Measurements from ENCODE around the gene C2orf92. TPM values are rescaled to one million over a fixed set of nuclear protein-coding genes. Genes with fewer than 3 reads are reported as not detected.
"Not testable (repeated sequence)": the region's sequence is repeated elsewhere in the genome, so short reads cannot be mapped to it uniquely, and the experiment has no call there.

Gene C2orf92
- total RNA-seq, 1 donor from 2014 or later: 0.79 TPM

- DNase-seq (ENCODE audit: low read depth in 2 of 2): no peak
Observed at GRCh38 chr2:97693476-97693875, 24.0 kb downstream of the C2orf92 start.

- no peak for DNase-seq (ENCODE audit: low read depth in 2 of 2)
Observed at GRCh38 chr2:97695744-97696143, 26.2 kb downstream of the C2orf92 start.

DNA sequence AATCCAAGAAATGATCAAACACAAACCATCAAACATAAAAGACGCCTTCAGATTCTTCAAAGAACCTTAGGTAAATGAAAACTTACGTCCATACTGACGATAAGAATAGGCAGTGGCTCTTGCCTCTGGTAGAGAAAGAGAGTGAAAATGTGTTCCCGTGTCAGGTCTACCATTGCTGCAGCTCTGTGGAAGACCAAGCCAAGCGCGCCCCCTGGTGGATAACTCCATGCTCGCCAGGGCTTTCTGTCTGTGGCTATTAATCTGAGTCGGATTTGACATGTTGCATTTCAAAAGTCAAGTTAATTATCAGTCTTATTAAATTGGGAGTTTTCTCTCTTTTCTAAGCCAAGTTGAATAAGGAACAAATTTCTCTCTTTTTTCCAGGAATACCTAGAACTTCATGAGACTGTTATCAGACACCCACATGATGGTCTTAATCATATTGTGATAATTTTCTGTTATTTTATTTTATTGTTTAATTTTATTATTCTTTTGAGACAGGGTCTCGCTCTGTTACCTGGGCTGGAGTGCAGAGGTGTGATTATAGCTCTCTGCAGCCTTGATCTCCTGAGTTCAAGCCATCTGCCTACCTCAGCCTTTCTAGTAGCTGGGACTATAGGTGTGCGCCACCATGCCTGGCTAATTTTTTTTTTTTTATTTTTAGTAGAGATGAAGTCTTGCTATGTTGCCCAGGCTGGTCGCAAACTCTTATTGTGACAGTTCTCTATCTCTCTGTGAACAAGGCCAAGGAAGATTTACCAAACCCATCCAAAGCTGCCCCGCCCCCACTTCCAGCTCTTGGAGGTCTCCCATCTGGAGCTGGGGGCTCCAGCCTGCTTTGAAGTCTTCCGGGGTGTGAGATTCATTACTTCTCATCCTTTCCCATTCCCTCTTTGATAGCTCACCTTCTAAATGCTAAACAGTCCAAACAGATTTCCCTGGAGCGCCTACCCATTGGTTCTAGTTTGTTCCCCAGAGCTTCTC lies 28.0 kb downstream of the C2orf92 start:
- peak; percentile 83 to 91 for DNase-seq (ENCODE audit: low read depth in 2 of 2)

DNA sequence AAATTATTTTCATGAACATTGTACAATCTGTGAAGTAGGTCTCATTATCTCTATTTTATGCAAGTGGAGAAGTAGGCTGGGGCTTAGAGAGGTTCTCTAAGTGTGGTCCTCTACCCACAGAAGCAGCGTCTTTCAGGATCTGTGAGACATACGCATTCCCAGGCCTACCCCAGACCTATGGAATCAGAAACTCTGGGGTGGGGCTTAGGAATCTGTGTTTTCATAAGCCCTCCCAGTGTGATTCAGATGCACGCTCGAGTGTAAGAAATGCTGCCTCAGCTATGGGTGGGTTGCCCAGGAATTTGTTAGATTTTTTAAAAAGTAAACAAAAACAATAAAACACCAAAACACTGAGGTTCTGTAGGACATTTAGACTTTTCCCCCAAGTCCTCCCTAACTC lies 29.0 kb downstream of the C2orf92 start:
- no peak for DNase-seq (ENCODE audit: low read depth in 2 of 2)

DNA sequence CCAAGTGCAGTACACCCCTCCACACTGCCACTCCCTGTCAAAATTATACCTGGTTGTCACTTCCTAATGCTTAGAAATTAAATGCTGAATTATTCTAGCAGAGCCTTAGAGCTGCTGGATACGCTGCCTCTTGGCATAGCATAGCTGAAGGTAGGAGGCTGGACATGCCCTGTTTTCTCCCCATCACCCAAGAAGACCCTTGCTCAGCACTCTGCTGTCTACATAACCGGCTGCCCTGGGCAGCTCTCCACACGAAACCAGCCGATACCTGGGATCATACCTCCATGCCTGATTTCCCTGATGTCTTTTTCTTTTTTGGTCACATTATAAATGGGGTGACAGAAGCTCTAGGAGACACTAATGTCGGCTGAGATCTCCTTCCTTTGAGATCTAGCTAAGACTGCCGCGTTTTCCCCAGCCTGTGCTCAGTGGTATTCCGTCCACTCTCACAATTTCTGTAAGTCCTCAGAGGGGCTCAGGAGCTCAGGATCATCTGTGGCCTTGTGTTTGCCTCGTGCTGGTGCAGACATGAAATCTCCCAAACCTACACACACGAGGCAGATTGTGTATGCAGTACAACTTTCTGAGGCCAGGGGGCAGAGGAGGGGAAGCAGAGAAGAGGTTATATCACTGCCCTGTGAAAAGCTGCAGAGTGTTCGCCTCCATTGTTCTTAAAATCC lies 30.4 kb downstream of the C2orf92 start:
- DNase-seq (ENCODE audit: low read depth in 2 of 2): peak; percentile 68 to 71

DNA sequence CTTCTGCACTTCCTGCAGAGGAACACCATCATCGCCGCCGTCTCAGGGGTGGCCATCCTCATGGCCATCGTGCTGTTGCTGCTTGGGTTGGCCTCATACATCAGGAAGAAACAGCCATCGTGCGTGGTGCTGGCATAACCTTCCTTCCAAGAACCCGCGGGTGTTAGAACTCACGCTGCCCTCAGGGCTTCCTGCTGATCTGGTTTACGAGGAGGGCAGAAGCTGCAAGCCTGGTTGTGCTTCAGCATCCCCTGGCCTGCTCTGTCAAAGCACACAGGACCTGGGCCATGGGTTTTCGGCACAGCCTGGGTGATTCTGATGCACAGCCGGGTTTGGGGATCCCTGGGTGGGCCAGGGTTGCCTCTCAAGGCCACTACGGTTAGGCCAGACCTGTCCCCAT lies 31.7 kb downstream of the C2orf92 start:
- no peak for DNase-seq (ENCODE audit: low read depth in 2 of 2)

DNA sequence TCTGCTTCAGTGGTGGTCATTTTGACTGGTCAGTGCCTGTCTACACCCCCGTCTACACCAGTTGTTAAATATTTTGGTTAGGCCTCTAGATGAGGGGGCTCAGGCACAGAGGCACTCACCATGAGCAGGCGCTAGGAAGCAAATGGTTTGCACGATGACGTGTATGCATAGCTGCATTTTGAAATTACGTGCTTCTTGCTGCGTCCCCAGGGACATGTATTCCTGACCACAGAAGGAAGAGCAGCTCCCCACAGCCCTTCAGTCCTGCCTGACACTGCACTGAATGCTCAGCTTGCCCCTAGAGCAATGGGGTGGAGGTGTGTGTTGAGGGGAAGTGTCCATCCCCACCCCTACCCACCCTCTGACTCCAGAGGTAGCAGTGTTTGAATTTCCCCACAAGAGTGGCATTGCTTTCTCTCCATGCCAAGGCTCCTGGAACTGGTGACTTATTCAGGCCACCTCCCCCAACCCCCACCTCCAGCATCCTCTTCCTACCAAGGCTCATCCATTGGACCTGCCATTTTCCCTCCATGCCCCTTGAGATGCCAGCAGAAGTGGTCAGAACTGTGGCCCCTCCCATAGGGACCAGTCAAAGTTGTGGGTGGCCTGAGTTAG lies 32.4 kb downstream of the C2orf92 start:
- no peak for DNase-seq (ENCODE audit: low read depth in 2 of 2)

GRCh38 chr2:97702731-97703470 lies 33.4 kb downstream of the C2orf92 start:
- DNase-seq (ENCODE audit: low read depth in 2 of 2): no peak

DNA sequence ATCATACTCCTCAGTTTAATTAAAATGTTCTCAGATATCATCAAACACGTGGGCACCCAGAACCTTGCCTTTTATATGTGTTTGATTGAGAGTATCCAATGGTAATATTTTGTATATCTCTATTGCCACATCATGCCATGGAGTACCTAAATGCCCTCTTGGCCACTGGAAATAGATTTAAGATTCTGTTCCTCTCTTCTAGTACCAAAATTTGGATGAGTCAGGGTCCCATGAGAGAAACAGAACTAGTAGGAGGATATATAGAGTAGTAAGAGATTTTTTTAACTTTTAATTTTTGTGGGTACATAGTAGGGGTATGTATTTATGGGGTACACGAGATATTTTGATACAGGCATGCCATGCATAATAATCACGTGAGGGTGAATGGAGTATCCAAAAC lies 34.2 kb downstream of the C2orf92 start:
- no peak for DNase-seq (ENCODE audit: low read depth in 2 of 2)

- no peak for DNase-seq (ENCODE audit: low read depth in 2 of 2)
Observed at GRCh38 chr2:97704989-97705388, 35.5 kb downstream of the C2orf92 start.

DNA sequence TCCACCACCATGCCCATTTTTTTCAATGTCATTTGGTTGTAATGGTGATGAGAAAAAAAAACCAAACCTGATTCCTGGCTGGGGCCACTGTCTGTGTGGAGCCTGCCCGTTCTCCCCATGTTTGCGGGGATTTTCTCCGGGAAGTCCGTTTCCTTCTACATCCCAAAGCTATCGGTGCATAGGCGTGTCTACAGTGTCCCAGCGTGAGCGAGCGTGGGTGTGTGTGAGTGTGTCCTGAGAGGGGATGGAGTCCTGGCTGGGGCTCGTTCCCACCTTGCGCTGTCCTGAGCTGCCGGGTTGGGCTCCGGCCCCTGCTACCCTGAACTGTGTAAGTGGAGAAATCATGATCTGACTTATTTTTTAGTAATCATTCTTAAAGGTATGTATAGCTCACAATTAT lies 36.6 kb downstream of the C2orf92 start:
- DNase-seq (ENCODE audit: low read depth in 2 of 2): no peak

DNA sequence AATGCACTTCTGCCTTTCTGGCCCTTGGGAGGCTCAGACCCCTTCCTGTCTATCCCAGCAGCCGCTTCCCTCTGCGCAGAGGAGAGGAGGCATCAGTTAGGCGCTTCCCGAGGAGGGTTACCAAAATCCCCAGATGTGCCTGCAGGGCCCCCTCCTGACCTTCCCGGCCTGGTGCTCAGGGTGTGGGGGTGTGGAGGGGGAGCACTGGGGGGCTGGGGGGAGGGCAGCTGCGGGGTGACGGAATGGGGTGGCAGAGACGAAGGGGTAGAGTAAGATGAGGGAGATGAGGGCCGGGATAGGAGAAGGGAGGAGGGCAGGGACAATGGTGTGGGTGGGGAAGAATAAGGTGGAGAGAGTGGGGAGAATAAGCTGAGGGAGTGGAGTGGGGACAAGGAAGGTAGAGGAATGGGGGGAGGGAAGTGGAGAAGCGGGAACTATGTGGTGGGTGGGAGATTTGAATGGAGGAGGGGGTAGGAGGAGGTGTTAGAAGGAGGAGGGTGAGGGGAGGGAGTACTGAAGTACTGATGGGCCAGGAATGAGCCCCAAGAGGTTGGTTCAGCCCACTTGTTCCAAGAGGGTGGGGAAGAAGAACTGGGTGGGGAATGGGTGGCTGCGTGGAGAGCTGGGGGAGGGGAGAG lies 37.3 kb downstream of the C2orf92 start:
- no peak for DNase-seq (ENCODE audit: low read depth in 2 of 2)

- DNase-seq (ENCODE audit: low read depth in 2 of 2): no peak
Observed at GRCh38 chr2:97707362-97708047, 38.0 kb downstream of the C2orf92 start.

GRCh38 chr2:97708048-97708380 lies 38.5 kb downstream of the C2orf92 start:
- DNase-seq (ENCODE audit: low read depth in 2 of 2): no peak

GRCh38 chr2:97708608-97709007 lies 39.1 kb downstream of the C2orf92 start:
- no peak for DNase-seq (ENCODE audit: low read depth in 2 of 2)

DNA sequence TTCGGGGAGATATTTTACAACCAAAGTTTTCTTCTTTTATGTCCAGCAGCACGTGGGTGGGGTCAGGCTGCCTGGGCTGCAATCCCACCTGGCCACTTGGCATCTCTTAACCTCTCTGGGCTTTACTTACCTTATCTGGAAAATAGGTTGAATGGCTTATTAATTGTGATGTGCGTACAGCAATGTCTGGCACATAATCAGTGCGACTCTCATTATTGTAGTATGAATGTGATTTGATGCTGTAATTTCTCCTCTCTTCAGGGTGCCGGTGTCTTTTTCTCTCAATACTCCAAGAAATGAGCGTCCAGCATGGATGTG lies 41.8 kb downstream of the C2orf92 start:
- DNase-seq (ENCODE audit: low read depth in 2 of 2): no peak

DNA sequence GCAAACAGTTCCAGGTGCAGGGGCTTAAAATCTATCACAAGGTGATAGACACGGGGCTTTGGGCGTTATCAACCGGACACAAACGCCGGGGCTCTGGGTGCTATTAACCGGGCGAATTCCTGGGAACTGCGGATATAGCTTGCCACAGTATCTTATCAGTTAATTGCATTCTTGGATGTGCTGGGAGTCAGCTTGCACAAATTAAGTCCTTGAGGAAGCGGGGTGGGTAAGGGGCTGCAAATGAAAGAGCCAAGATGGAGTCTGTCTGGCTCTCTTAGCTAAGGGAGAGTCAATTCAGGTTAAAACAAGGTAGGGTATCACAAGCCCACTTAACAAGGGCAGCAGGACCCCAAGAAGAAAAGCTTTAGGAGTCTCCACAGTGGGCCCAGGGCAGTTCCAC lies 42.7 kb downstream of the C2orf92 start:
- not testable (repeated sequence) for DNase-seq (ENCODE audit: low read depth in 2 of 2)

GRCh38 chr2:97712693-97713295 lies 43.3 kb downstream of the C2orf92 start:
- DNase-seq (ENCODE audit: low read depth in 2 of 2): no peak

- no peak for DNase-seq (ENCODE audit: low read depth in 2 of 2)
Observed at GRCh38 chr2:97713296-97714083, 44.0 kb downstream of the C2orf92 start, which contains the start of gene ZAP70. Gene ZAP70, plus strand, starts transcription at chr2:97713576. Its CDS starts 10,461 bp downstream, at chr2:97724037.

Measured in lung microvascular endothelial cell (primary cell).